ENCODE results near the gene OSM. TPM values are rescaled to one million over a fixed set of nuclear protein-coding genes. Genes with fewer than 3 reads are reported as not detected.

OSM gene
- total RNA-seq, 1 experiment from 2014 or later: not detected

DNA sequence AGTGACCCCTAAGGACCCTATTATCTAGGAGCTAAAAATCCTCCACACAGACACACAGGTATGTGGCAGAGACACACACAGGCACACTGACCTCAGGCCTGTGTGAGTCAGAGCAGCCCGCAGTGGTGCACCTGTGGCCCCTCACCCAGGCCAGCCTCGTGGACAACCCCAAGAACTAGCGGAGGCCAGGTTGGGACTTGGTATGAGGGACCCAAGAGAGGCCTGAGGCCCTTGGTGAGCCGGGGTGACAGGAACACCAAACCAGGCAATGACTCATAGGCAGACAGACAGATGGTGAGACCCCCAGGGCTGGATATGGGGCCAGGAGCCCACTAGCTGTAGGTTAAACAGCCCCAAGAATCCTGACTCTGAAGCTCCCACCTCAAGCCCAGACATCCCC is 16.7 kb upstream of the OSM start:
- CTCF ChIA-PET: no interaction called here

DNA sequence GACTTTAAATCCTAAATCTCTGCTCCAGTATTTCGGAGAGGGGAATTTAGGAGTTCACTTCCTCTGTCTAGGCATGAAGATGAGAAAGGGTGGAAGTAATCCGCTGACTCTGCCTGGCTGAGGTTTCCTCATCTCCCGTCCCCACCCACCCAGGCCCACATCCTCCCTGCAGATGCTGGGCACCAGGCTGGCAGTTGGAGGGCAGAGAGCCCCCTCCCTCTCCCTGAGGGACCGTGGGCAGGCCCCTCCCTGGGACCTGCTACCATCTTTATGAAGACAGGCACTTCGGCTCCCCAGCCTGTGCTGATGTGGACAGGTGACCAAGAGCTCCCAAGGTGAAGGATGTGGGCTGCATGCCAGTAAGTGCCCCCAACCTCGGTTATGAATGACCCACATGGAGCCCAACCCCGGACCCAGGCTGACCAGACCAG is 16.0 kb upstream of the OSM start:
- ATAC-seq (no peak), DNase-seq (ENCODE audit: low read depth, low spot score) (no peak)
- ChIA-PET POLR2A (no interaction called here), CTCF (no interaction called here)
- Histone ChIP-seq H3K36me3 (ENCODE audit: control insufficient read depth, insufficient read depth, low read length) (no peaks in the 10 kb centered on the region), H3K4me1 (ENCODE audit: control insufficient read depth, insufficient read depth, low read length) (peaks cover 7% of the 10 kb centered on the region), H3K4me3 (ENCODE audit: low read depth in 2 of 2, low read length in 2 of 2) (no peak overlapping the region), H3K27ac (ENCODE audit: low read length) (no peak overlapping the region), H3K9me3 (ENCODE audit: control insufficient read depth, insufficient read depth, low read depth, low read length) (no peaks in the 10 kb centered on the region), H3K27me3 (ENCODE audit: control insufficient read depth, insufficient read depth, low read length) (no peaks in the 10 kb centered on the region)
- intact Hi-C loops (cut with micrococcal nuclease; ENCODE audit: unreplicated experiment): no loop called here
- TF ChIP-seq SIN3A (IDR thresholded peaks at IDR 0.05; ENCODE audit: borderline replicate concordance, insufficient read depth, low read depth, low read length) (no peak), TCF7L2 (IDR thresholded peaks at IDR 0.05; ENCODE audit: low read depth, low read length) (no peak), POLR2AphosphoS5 (IDR thresholded peaks at IDR 0.05; ENCODE audit: low read depth, low read length) (no peak)
- TF ChIP-seq, protein P1, sequence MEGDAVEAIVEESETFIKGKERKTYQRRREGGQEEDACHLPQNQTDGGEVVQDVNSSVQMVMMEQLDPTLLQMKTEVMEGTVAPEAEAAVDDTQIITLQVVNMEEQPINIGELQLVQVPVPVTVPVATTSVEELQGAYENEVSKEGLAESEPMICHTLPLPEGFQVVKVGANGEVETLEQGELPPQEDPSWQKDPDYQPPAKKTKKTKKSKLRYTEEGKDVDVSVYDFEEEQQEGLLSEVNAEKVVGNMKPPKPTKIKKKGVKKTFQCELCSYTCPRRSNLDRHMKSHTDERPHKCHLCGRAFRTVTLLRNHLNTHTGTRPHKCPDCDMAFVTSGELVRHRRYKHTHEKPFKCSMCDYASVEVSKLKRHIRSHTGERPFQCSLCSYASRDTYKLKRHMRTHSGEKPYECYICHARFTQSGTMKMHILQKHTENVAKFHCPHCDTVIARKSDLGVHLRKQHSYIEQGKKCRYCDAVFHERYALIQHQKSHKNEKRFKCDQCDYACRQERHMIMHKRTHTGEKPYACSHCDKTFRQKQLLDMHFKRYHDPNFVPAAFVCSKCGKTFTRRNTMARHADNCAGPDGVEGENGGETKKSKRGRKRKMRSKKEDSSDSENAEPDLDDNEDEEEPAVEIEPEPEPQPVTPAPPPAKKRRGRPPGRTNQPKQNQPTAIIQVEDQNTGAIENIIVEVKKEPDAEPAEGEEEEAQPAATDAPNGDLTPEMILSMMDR (IDR thresholded peaks at IDR 0.05): no peak
- TF ChIP-seq, protein P2, sequence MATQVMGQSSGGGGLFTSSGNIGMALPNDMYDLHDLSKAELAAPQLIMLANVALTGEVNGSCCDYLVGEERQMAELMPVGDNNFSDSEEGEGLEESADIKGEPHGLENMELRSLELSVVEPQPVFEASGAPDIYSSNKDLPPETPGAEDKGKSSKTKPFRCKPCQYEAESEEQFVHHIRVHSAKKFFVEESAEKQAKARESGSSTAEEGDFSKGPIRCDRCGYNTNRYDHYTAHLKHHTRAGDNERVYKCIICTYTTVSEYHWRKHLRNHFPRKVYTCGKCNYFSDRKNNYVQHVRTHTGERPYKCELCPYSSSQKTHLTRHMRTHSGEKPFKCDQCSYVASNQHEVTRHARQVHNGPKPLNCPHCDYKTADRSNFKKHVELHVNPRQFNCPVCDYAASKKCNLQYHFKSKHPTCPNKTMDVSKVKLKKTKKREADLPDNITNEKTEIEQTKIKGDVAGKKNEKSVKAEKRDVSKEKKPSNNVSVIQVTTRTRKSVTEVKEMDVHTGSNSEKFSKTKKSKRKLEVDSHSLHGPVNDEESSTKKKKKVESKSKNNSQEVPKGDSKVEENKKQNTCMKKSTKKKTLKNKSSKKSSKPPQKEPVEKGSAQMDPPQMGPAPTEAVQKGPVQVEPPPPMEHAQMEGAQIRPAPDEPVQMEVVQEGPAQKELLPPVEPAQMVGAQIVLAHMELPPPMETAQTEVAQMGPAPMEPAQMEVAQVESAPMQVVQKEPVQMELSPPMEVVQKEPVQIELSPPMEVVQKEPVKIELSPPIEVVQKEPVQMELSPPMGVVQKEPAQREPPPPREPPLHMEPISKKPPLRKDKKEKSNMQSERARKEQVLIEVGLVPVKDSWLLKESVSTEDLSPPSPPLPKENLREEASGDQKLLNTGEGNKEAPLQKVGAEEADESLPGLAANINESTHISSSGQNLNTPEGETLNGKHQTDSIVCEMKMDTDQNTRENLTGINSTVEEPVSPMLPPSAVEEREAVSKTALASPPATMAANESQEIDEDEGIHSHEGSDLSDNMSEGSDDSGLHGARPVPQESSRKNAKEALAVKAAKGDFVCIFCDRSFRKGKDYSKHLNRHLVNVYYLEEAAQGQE (IDR thresholded peaks at IDR 0.05; ENCODE audit: insufficient read depth in 1 of 2, low read depth in 2 of 2, low read length in 1 of 2): no peak
- in situ Hi-C loops (cut with HindIII; ENCODE audit: low pct_unique_long_range_greater_than_20kb, low sequenced_read_pairs): no loop called here
- no TSS peak for BruUV-seq (replicated peaks)

More for the DNA sequence above, 16.7 kb upstream of the OSM start:
- no peak for TF ChIP-seq TCF7L2 (IDR thresholded peaks at IDR 0.05; ENCODE audit: low read depth, low read length)
- TF ChIP-seq, protein P1 (IDR thresholded peaks at IDR 0.05): no peak
- no peak for TF ChIP-seq SIN3A (IDR thresholded peaks at IDR 0.05; ENCODE audit: borderline replicate concordance, insufficient read depth, low read depth, low read length)
- TF ChIP-seq, protein P2 (IDR thresholded peaks at IDR 0.05; ENCODE audit: insufficient read depth in 1 of 2, low read depth in 2 of 2, low read length in 1 of 2): no peak
- TF ChIP-seq POLR2AphosphoS5 (IDR thresholded peaks at IDR 0.05; ENCODE audit: low read depth, low read length): no peak
- DNase-seq (ENCODE audit: low read depth, low spot score) (no peak), ATAC-seq (no peak)
- Histone ChIP-seq H3K27me3 (ENCODE audit: control insufficient read depth, insufficient read depth, low read length) (no peaks in the 10 kb centered on the region), H3K9me3 (ENCODE audit: control insufficient read depth, insufficient read depth, low read depth, low read length) (no peaks in the 10 kb centered on the region), H3K27ac (ENCODE audit: low read length) (no peak overlapping the region), H3K4me1 (ENCODE audit: control insufficient read depth, insufficient read depth, low read length) (peaks cover 9% of the 10 kb centered on the region), H3K36me3 (ENCODE audit: control insufficient read depth, insufficient read depth, low read length) (no peaks in the 10 kb centered on the region), H3K4me3 (ENCODE audit: low read depth in 2 of 2, low read length in 2 of 2) (no peak overlapping the region)
- in situ Hi-C loops (cut with HindIII; ENCODE audit: low pct_unique_long_range_greater_than_20kb, low sequenced_read_pairs) (no loop called here), intact Hi-C loops (cut with micrococcal nuclease; ENCODE audit: unreplicated experiment) (no loop called here)
- POLR2A ChIA-PET: no interaction called here
- BruUV-seq (replicated peaks): no TSS peak
